NCI-H2227 (cell line): ENCODE measurements around the gene TMTC1.

ENCODE experiments used
- DNase-seq: peaks from one replicate; lab custom pipeline; 2025; ENCODE audit not compliant: unreplicated experiment; lab: John Stamatoyannopoulos, UW

The TMTC1 gene

GRCh38 chr12:29620030-29620429 is 163.7 kb downstream of the TMTC1 start:
- no peak for DNase-seq

DNA sequence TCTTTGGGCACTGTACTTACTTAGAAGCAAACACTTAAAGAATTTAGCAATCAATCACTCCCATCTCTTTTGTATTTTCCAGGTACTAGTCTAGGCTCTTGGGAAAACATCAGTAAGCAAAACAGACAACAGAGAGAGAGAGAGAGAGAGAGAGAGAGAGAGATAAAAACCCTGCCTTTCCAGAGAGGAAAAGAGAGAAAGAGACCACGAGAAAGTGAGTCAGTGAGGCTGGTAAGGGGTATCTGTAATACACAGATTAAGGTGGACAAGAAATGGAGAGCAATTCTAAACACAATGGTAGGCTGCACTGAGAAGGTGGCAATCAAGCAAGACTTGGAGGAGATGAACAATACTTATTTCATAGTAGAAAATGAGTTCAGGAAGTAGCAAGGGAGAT is 166.3 kb downstream of the TMTC1 start:
- no peak for DNase-seq

DNA sequence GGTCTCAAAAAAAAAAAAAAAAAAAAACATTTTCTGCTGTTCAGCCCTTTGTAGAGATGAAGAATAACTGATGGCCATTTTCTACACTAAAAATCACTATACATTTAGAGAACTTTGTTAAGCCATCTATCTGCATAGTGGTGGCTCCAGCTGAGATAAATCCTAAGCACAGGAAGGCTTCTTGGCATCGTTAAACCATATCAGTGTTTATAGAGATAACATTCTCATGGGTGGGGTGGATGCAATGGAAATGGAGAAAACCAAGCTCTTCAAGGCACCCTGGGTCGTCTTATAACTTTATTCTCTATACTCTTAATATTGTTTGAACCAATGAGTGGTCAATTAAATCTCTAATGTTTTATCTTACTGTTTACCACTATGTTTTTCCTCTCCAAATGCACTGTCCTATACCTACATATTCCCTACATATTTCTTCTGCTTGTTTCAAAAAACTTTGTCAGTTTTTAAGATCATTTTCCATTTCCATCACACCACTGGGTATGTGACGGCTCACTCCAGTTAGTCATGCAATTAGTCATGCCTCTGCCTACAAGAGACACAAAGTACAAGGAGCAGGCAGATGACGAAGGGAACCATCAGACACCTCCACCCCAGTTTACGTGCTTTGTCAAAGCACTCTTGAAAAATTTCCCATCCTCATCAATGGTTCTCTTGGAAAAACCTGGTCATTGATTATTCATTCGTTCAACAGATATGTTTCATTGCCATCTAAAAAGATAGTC is 166.9 kb downstream of the TMTC1 start:
- DNase-seq, result no peak

DNA sequence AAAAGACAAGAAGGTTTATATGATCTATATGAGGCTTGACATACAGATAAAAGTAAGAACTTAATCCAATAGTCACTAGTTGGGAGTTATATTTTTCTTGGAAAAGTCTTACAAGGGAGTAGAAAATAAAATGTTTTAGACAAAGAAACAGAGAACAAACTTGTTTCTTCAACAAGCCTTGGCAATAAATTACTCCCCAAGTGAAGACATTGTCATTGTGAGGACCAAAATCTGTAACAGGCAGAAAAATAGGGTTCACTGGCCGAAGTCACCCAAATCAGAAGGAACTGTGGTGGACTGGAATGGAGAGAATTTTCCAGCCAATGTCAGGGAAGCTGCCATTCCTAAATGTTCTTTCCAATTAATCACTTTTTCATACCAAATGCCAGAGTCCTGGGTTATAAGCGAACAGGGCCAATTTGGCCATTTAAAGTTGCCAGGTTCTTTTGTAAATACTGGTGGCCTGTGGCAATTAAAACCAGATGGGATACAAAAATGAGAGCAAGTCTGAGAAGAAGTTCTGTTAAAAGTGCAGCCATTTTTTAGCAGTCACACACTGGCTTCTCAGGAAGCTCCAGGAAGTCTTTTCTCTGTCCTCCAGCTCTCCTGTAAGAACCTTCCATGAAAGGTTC is 168.9 kb downstream of the TMTC1 start:
- no peak for DNase-seq

DNA sequence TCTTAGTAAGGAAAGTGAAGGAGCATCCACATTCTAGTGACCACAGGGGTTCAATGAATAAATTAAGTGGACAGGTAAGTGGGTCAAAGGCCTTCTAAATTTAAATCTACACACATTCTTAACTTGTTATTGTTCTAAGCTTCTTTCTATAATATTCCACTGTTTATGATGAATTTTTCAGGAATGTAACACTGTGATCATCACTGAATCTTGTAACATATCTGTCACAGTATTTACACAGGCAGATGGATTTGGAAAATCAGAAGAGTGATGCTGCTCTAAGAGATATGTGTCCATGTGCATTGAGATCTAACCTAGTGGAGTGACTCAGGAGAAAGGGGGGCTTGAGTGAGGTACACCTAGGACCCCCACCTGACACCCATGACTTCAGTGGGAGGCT is 170.8 kb downstream of the TMTC1 start:
- no peak for DNase-seq

GRCh38 chr12:29611906-29612305 is 171.8 kb downstream of the TMTC1 start:
- no peak for DNase-seq

DNA sequence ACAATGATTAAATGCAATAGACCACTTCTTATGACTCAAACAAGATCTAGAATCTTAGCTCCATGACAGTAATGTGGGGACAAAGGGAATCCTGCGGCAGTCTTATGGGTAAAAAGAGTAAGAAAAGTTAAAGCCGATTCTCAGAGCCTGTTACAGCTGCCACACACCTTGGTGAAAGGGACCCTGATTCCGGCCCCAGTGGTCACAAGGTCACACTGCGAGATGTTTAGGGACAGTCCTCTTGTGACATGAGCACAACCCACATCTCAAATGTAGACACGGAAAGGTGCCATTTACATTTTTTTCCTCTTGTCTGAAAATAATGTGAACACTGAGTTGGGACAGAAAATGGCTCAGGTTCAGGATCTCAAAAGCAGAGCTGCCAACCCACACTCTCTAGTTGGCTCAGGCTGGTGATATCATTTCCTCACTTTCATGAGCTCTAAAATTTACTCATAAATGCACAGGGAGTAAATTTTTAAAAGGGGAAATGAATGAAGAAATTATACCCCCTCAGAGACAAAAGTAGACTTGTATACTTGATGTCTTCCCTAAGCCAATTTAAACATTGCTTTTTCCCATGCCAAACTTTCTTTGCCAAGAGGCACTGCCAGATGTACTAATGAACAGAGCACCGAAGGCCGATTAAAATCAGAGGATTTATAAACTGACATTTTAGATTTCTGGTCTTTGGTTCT is 173.1 kb downstream of the TMTC1 start:
- no peak for DNase-seq

- no peak for DNase-seq
Measured at GRCh38 chr12:29609431-29610215, 174.1 kb downstream of the TMTC1 start.

GRCh38 chr12:29608581-29608980 is 175.2 kb downstream of the TMTC1 start:
- DNase-seq, result no peak

DNA sequence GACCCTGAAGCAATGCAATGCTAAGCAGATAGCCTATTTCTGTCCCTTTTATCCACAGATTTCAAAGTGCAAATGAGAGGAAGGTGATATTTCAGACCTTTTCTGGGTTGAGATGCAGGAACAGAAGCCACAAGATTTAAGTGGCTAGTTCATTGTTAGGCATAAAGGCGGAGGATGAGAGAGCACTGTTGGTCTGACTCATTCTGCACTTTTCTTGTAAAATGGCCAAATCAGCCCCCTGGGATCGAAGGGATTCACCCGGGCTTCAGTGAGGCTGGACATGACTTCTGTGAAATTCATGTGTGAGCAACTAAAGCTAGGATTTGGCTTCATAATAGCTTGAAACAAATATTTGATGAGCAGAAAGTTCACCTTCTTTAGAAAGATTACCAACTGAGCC is 184.4 kb downstream of the TMTC1 start:
- no peak for DNase-seq

- no peak for DNase-seq
Measured at GRCh38 chr12:29595071-29595755, 188.5 kb downstream of the TMTC1 start.

GRCh38 chr12:29593001-29593400 is 190.7 kb downstream of the TMTC1 start:
- DNase-seq, result no peak

- DNase-seq, result no peak
Measured at GRCh38 chr12:29591140-29592020, 192.4 kb downstream of the TMTC1 start.

- DNase-seq, result no peak
Measured at GRCh38 chr12:29589851-29590250, 193.9 kb downstream of the TMTC1 start.

GRCh38 chr12:29589286-29589820 is 194.4 kb downstream of the TMTC1 start:
- DNase-seq, result no peak

- DNase-seq, result no peak
Measured at GRCh38 chr12:29582677-29583272, 201.0 kb downstream of the TMTC1 start.

DNA sequence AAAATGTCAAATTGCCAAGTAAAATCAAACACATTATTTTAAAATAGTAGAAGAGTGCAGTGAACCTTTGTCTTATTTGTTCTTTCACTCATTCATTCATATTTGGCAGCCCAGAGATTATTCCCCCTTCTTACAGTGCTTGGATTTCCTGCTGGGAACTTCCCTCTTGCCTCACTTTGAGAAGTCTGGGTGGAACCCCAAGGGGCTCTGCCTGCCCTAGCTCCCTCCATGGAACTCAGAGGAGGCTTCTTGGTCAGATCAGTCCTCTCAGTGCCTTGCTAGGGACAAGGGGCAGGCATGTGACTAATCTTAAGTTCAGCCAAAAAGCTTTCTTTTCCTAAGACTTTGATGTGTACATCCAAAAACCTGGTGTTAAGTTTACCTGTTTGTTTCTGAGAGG is 201.6 kb downstream of the TMTC1 start:
- DNase-seq, result no peak

- no peak for DNase-seq
Measured at GRCh38 chr12:29581631-29582030, 202.1 kb downstream of the TMTC1 start.

DNA sequence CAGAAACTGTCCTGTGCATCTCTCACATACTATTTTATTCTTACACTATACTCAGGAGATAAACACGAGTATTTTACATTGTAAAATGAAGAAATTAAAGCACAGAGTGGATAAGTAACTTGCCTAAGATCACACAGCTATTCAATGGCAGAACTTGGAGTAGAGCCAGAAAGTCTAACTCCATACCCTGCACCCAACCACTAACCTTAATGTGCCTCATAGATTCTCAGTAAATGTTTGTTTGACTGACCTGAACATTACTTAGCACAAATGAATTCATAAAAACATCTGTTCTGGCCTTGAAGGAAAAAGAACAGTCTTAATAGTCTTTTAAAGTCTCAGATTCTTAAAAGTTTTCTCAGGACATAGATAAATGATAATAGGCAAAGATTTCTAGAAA is 202.8 kb downstream of the TMTC1 start:
- no peak for DNase-seq
